Sciatic nerve (tissue), 2 donors: Measurements from ENCODE around the gene TBPL2. TPM values are rescaled to one million over a fixed set of nuclear protein-coding genes. Genes with fewer than 3 reads are reported as not detected.
A peak's percentile ranks its signal among the peaks of the same experiment; 100 is the strongest.
"Not testable (repeated sequence)": the region's sequence is repeated elsewhere in the genome, so short reads cannot be mapped to it uniquely, and the experiment has no call there.

Experiments
- ATAC-seq: fragments of 200-7000 bp; cut with Tn5 transposase; one replicate; pipeline ENCODE4 v1.9.1; 2020; ENCODE audit warnings: mild to moderate bottlenecking, moderate library complexity
- DNase-seq: peaks from one replicate; pipeline ENCODE4 v3.0.0-alpha.2; 2020; ENCODE audit warnings: low spot score
- intact Hi-C: fragments of 100-400 bp; cut with DNase I; formaldehyde crosslinking; loops from one replicate; pipeline ENCODE4 v1.14.2; 2022
- total RNA-seq: library from RNA; stranded (reverse); fragmentation: NEBNext Ultra II Directional; extraction: Animal tissue kit (Norgen Biotek cat#: 25700); gene quantifications from one replicate; pipeline ENCODE4 v1.2.1, GENCODE V29; 2021
- donor health status: DM: no; HTN: no; CAD: no.
- donor health status: DM: no; HTN: no; CAD: no.

TBPL2 gene
- total RNA-seq, 1 donor from 2014 or later: not detected

- intact Hi-C loops: loop anchor here (10.0 kb wide), 1 partner anchor 1028 kb away; no protein-coding TSS in a partner anchor
- DNase-seq (no peak), ATAC-seq (peak; percentile 21)
These were observed 6.4 kb upstream of the TBPL2 start for GRCh38 chr14:55446833-55447232.

- peak; percentile 78 for ATAC-seq
- no peak for DNase-seq
- intact Hi-C loops: loop anchor here (10.0 kb wide), 1 partner anchor 1029 kb away; no protein-coding TSS in a partner anchor
These were observed 5.8 kb upstream of the TBPL2 start for GRCh38 chr14:55446127-55446736.

- no peak for ATAC-seq
- intact Hi-C loops: loop anchor here (10.0 kb wide), 1 partner anchor 1034 kb away; no protein-coding TSS in a partner anchor
- no peak for DNase-seq
These were observed 870 bp upstream of the TBPL2 start for GRCh38 chr14:55441286-55441685.

DNA sequence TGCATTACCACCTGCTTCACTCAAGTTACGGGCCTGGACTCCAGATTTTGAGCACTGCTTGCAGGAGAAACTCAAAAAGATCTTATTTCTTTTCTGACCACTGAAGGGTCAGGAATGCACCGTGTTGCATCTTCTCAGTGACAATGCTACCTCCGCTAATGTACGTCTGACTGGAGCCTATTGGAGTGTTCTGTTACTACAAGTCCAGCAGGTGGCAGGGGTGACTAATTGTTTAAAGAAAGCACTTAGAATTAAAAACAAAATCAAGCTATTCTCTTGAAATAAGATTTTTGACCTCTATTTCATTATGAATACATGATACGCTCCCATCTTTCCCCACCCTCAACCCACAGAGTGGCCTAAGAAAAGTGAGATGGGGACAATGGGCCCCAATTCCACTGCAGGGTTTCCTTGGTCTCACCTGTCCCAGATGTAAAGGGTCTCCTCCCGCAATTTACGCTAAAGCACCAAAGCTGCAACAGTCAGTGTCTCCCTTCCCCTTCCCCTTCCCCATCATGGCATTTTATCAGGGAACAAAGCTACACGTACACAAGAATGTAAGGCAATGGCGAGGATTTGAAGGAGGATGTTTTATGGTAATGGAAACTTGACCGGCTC, 2.2 kb downstream of the TBPL2 start:
- no peak for DNase-seq
- intact Hi-C loops: no loop called here
- no peak for ATAC-seq

DNA sequence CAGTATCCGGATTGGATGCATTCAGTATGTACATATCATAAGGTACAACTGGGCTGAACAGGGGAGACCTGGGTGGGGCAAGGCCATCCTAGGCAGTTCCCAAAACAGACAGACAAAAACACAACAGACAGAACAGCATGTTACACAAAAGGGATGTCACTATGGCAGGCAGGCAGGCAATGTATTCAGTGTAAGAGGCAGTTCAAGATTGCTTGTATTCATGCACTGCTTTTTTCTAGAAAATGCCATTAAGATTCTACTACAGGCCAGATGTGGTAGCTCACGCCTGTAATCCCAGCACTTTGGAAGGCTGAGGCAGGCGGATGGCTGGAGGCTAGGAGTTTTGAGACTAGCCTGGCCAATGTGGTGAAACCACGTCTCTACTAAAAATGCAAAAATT, 3.5 kb downstream of the TBPL2 start:
- ATAC-seq (no peak), DNase-seq (no peak)
- intact Hi-C loops: no loop called here

- intact Hi-C loops: no loop called here
- ATAC-seq (no peak), DNase-seq (no peak)
These were observed 3.9 kb downstream of the TBPL2 start for GRCh38 chr14:55436519-55436918.

GRCh38 chr14:55434805-55435174, 5.6 kb downstream of the TBPL2 start:
- DNase-seq (no peak), ATAC-seq (no peak)
- intact Hi-C loops: no loop called here

DNA sequence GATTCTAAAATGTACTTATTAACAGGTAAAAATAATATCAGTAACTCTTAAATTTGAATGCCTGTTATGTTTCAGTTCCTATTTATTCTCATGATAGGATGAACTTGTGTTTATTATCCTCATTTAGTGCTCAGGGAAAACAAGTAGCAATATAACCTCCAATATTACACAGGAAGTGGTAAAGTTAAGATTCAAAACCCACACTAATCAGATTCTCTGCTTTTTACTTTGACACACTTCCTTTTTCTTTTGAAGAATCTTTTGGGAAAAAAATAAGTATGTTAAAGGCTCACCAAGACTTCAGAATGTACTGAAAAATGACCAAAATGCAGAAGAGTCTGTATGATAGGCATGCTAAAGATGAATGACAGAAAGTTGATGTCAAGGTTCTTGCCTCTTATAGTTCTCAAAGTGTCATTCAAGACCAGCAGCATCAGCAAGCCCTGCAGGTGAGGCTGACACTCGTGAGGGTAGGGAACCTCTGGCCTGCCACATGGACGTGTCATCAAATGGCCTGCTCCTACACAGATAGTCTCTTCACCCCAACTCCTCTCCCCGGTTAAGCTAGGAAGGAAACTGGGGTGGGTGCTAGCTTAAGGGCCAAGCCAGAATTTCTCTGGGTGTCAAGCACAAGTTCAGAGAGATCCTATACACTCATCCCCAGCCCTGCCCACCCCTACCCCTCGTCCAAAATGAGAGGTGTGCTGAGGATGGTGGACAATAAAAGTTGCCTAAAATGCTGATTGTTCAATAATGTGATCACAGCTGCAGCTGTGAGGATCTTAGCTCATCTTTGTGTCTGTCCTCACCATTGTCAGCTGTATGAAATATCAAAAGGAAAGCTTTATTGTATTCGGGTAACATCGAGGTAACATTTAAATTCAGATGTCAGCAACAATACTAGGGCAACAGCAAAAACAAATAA, 6.3 kb downstream of the TBPL2 start:
- ATAC-seq (no peak), DNase-seq (no peak)
- intact Hi-C loops: no loop called here

GRCh38 chr14:55432628-55433027, 7.8 kb downstream of the TBPL2 start:
- intact Hi-C loops: no loop called here
- DNase-seq: no peak
- no peak for ATAC-seq

DNA sequence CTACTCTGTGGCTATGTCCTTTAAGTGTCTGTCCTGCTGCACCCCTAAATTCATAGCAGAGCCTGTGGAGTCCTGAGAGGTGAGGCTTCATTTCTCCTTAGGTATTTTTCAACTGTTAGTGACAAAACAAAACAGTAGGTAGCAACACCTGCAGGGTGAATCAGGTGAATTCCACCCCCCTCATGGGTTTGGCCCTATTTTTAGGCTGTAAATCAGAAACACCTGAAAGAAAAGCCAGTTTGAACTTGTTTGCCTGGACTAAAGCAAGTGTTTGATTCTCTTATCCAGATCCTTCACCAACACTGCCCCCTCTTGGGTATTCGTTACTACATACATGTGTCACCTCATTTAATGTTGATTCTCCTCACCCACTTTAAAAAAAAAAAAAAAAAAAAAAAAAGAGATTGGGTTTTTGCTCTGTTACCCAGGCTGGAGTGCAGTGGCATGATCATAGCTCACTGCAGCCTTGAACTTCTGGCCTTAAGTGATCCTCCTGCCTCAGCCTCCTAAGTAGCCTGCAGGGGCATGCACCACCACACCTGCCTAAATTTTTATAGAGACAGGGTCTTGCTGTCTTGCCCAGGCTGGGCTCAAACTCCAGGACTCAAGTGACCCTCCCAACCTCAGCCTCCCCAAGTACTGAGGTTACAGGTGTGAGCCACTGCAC, 10.3 kb downstream of the TBPL2 start:
- intact Hi-C loops: no loop called here
- DNase-seq (no peak), ATAC-seq (peak; percentile 67)

- intact Hi-C loops: no loop called here
- DNase-seq (no peak), ATAC-seq (no peak)
These were observed 13.0 kb downstream of the TBPL2 start for GRCh38 chr14:55427439-55427838.

DNA sequence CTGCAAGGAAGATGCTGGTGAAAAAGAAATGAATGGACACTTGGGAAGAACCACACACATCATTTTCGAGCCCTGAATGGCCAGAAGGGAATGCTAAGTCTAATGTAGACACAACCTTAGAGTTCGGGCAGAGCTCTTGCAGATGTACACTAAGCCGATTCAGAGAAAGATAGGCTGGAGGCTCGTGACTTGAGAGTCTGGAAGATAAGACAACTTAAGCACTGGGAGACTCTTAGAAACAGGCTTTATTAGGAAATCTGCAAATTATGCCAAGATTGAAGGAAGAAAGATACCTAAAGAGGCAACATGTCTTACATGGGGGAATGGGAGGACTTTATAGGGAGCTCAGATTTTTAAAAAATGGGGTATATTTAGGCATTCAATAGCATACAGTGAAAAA, 13.5 kb downstream of the TBPL2 start:
- DNase-seq (no peak), ATAC-seq (no peak)
- intact Hi-C loops: no loop called here

DNA sequence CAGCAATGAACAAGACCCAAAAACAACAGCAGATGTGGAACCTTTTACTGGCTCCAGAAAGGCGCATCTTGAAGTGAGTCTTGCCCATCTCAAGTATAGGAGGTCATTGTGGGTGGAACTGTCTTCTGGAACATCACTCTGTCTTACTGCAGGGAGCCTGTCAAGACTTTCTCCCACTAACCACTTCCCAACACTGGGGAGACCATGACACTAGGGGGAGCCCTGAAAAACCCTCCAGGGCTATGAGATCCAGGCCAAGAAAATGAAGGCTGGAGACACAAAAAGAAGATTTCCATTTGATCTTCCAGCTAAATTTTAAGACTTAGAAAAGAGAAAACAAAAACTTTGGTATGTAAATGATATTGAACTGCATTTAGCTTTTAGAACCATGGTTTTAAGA, 15.3 kb downstream of the TBPL2 start:
- intact Hi-C loops: no loop called here
- no peak for ATAC-seq
- DNase-seq: no peak

DNA sequence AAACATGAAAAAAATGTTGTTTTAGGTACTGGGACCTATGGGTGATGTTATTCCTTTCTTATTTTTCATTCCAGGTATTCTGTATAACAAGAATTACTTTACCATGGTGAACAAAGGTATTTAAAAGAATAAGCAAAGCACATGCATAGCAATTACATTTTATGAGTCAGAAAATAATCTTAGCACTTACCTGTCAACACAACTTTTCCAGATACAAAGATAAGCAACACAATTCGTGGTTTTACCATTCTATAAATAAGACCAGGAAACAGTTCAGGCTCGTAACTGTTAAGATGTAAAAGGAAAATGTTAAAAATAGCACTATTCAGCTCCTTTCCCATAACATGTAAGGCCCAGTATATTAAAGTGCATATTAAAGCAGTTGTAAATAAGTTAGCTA, 16.4 kb downstream of the TBPL2 start:
- ATAC-seq (no peak), DNase-seq (no peak)
- intact Hi-C loops: no loop called here

- ATAC-seq, intact Hi-C loops, DNase-seq: not testable (repeated sequence)
These were observed 18.1 kb downstream of the TBPL2 start for GRCh38 chr14:55422338-55422737.

GRCh38 chr14:55419663-55420062, 20.8 kb downstream of the TBPL2 start:
- DNase-seq (no peak), ATAC-seq (no peak)
- intact Hi-C loops: no loop called here

GRCh38 chr14:55418411-55418810, 22.0 kb downstream of the TBPL2 start:
- no peak for DNase-seq
- intact Hi-C loops: no loop called here
- no peak for ATAC-seq

- no peak for ATAC-seq
- intact Hi-C loops: no loop called here
- DNase-seq: no peak
These were observed 22.5 kb downstream of the TBPL2 start for GRCh38 chr14:55417955-55418354.

- ATAC-seq: no peak
- DNase-seq: no peak
- intact Hi-C loops: no loop called here
These were observed 23.6 kb downstream of the TBPL2 start for GRCh38 chr14:55416866-55417265.
